Panc1 (cell line): ENCODE results near the gene EGFL7.

Experiments used
- CTCF ChIP-seq: fragments of 450-650 bp; IDR thresholded peaks from 2 replicates; pipeline ENCODE4 v1.5.1; 2017; ENCODE audit warnings: mild to moderate bottlenecking
- POLR2AphosphoS5 ChIP-seq: IDR thresholded peaks from 2 replicates; pipeline ENCODE4 v1.6.1; 2012; ENCODE audit warnings: mild to moderate bottlenecking, low read depth, low read length, moderate library complexity

GRCh38 chr9:136701668-136702053 lies 38.9 kb downstream of the EGFL7 start:
- TF ChIP-seq CTCF: no peak
- TF ChIP-seq POLR2AphosphoS5: no peak
